SK-N-SH (cell line): ENCODE data around the gene C1QL4. TPM values are rescaled to one million over a fixed set of nuclear protein-coding genes. Genes with fewer than 3 reads are reported as not detected.

Source experiments
- CTCF ChIA-PET: fragments of 300-600, 350-600 bp; formaldehyde crosslinking; extraction: SDS; loops from one replicate; lab custom pipeline; 2021; lab: Yijun Ruan, JAX
- POLR2A ChIA-PET: fragments of 350-600 bp; sonication (Branson Sonifier 250); formaldehyde crosslinking; extraction: SDS; loops from one replicate; lab custom pipeline; 2020; ENCODE audit warnings: antibody characterized with exemption, inconsistent platforms; lab: Yijun Ruan, JAX
- DNase-seq: peaks from one replicate; pipeline ENCODE4 v3.0.0; 2012
- H2AFZ ChIP-seq: fragments of 200-600 bp; sonication (generic); 2 replicates; pipeline ENCODE4 v1.8.1; 2016; ENCODE audit warnings: antibody characterized with exemption, mild to moderate bottlenecking, low read depth
- H3F3A ChIP-seq: fragments of 200-600 bp; sonication (generic); replicated peaks from 2 replicates; pipeline ENCODE3; 2016; ENCODE audit warnings: antibody characterized with exemption, mild to moderate bottlenecking; ENCODE audit not compliant: insufficient read depth
- H3K27ac ChIP-seq, 2 experiments: fragments of 200-500 bp in 1 of 2; fragments of 200-600 bp in 1 of 2; sonication (Bioruptor generic) in 1 of 2; sonication (generic), shearing (Covaris generic) in 1 of 2; 2 replicates each; pipeline versions ENCODE4 v1.5.1 to v1.6.1; 2014 to 2016; ENCODE audit warnings: low read depth in 2 of 2, inconsistent platforms in 1 of 2, low read length in 1 of 2, mild to moderate bottlenecking in 1 of 2, mixed read lengths in 1 of 2
- H3K27me3 ChIP-seq: fragments of 200-600 bp; sonication (generic), shearing (Covaris generic); 2 replicates; pipeline ENCODE4 v1.6.1; 2016; ENCODE audit warnings: mixed run types; ENCODE audit not compliant: insufficient read depth
- H3K36me3 ChIP-seq, 2 experiments: fragments of 200-500 bp in 1 of 2; fragments of 200-600 bp in 1 of 2; sonication (Bioruptor generic) in 1 of 2; sonication (generic) in 1 of 2; replicated peaks in 1 of 2; 2 replicates each; pipeline versions ENCODE3 to v1.5.1; 2014 to 2016; ENCODE audit warnings: low read length in 1 of 2, mild to moderate bottlenecking in 1 of 2; ENCODE audit not compliant: insufficient read depth in 2 of 2, control insufficient read depth in 1 of 2
- H3K4me1 ChIP-seq, 2 experiments: fragments of 200-500 bp in 1 of 2; fragments of 200-600 bp in 1 of 2; sonication (Bioruptor generic) in 1 of 2; sonication (generic), shearing (Covaris generic) in 1 of 2; 2 replicates each; pipeline versions ENCODE4 v1.5.1 to v1.6.1; 2014 to 2016; ENCODE audit warnings: low read depth in 1 of 2, low read length in 1 of 2, mixed run types in 1 of 2; ENCODE audit not compliant: insufficient read depth in 2 of 2, control insufficient read depth in 1 of 2
- H3K4me2 ChIP-seq: fragments of 200-600 bp; sonication (generic), shearing (Covaris generic); 2 replicates; pipeline ENCODE4 v1.6.1; 2017; ENCODE audit warnings: mixed run types
- H3K4me3 ChIP-seq, 2 experiments: fragments of 200-500 bp in 1 of 2; fragments of 200-600 bp in 1 of 2; sonication (Bioruptor generic) in 1 of 2; sonication (generic), shearing (Covaris generic) in 1 of 2; 2 replicates each; pipeline versions ENCODE4 v1.5.1 to v1.8.1; 2014 to 2016; ENCODE audit warnings: low read depth in 2 of 2, inconsistent platforms in 1 of 2, low read length in 1 of 2, mild to moderate bottlenecking in 1 of 2, mixed read lengths in 1 of 2, moderate library complexity in 1 of 2
- H3K79me2 ChIP-seq: fragments of 200-600 bp; sonication (generic); 2 replicates; pipeline ENCODE4 v1.8.1; 2017; ENCODE audit warnings: mild to moderate bottlenecking; ENCODE audit not compliant: insufficient read depth
- H3K9ac ChIP-seq: fragments of 200-600 bp; sonication (generic); 2 replicates; pipeline ENCODE4 v1.6.1; 2017; ENCODE audit warnings: mixed run types
- H3K9me2 ChIP-seq: fragments of 200-600 bp; sonication (generic); 2 replicates; pipeline ENCODE4 v1.6.1; 2017; ENCODE audit warnings: mixed run types
- H3K9me3 ChIP-seq: fragments of 200-600 bp; sonication (generic); 2 replicates; pipeline ENCODE4 v1.6.1; 2017; ENCODE audit warnings: mixed run types, mild to moderate bottlenecking, moderate library complexity
- H4K20me1 ChIP-seq: fragments of 200-600 bp; sonication (generic); 2 replicates; pipeline ENCODE4 v1.6.1; 2017; ENCODE audit warnings: mild to moderate bottlenecking, mixed run types; ENCODE audit not compliant: insufficient read depth
- CHD2 ChIP-seq: fragments of 150-350 bp; IDR thresholded peaks from 2 replicates; pipeline ENCODE4 v1.6.1; 2018; ENCODE audit warnings: low read length; ENCODE audit not compliant: partially characterized antibody
- EP300 ChIP-seq, 2 experiments: IDR thresholded peaks; 2 replicates each; pipeline versions ENCODE4 v1.4.0 to v1.6.1; 2012; ENCODE audit warnings: borderline replicate concordance in 1 of 2, low read depth in 1 of 2, low read length in 1 of 2
- FOSL2 ChIP-seq: IDR thresholded peaks from 2 replicates; pipeline ENCODE4 v1.4.0; 2012; ENCODE audit warnings: low read depth, mild to moderate bottlenecking, moderate library complexity, borderline replicate concordance
- FOXM1 ChIP-seq: IDR thresholded peaks from 2 replicates; pipeline ENCODE4 v1.4.0; 2012; ENCODE audit warnings: low read depth, mild to moderate bottlenecking
- GABPA ChIP-seq: IDR thresholded peaks from 2 replicates; pipeline ENCODE4 v1.4.0; 2012; ENCODE audit warnings: low read depth, mild to moderate bottlenecking
- IRF3 ChIP-seq: fragments of 150-350 bp; IDR thresholded peaks from 2 replicates; pipeline ENCODE4 v1.6.1; 2016; ENCODE audit warnings: mild to moderate bottlenecking, low read depth, low read length
- MAX ChIP-seq: IDR thresholded peaks from 2 replicates; pipeline ENCODE4 v1.4.0; 2012; ENCODE audit warnings: low read depth
- MEF2A ChIP-seq: IDR thresholded peaks from 2 replicates; pipeline ENCODE4 v1.4.0; 2012; ENCODE audit warnings: low read depth, borderline replicate concordance
- NFIC ChIP-seq: IDR thresholded peaks from 2 replicates; pipeline ENCODE4 v1.4.0; 2012; ENCODE audit warnings: borderline replicate concordance
- POLR2AphosphoS5 ChIP-seq: IDR thresholded peaks from 2 replicates; pipeline ENCODE4 v1.6.1; 2012; ENCODE audit warnings: low read depth, low read length
- RAD21 ChIP-seq: IDR thresholded peaks from 2 replicates; pipeline ENCODE4 v1.6.1; 2012; ENCODE audit warnings: mild to moderate bottlenecking, low read length
- RFX5 ChIP-seq: IDR thresholded peaks from 2 replicates; pipeline ENCODE4 v1.6.1; 2012; ENCODE audit warnings: mild to moderate bottlenecking, improper control_type of control experiment, low read length
- RXRA ChIP-seq: IDR thresholded peaks from 2 replicates; pipeline ENCODE4 v1.4.0; 2012; ENCODE audit warnings: low read depth, mild to moderate bottlenecking, borderline replicate concordance
- SMC3 ChIP-seq: IDR thresholded peaks from 2 replicates; pipeline ENCODE4 v1.6.1; 2012; ENCODE audit warnings: low read depth, low read length, improper control_type of control experiment
- TAF1 ChIP-seq: IDR thresholded peaks from 2 replicates; pipeline ENCODE4 v1.6.1; 2012; ENCODE audit warnings: low read depth, mild to moderate bottlenecking, low read length, moderate library complexity, borderline replicate concordance
- TCF12 ChIP-seq: IDR thresholded peaks from 2 replicates; pipeline ENCODE4 v1.4.0; 2012
- YY1 ChIP-seq: IDR thresholded peaks from 2 replicates; pipeline ENCODE4 v1.4.0; 2012; ENCODE audit warnings: low read depth, mild to moderate bottlenecking
- WGBS: methylation state at CpG from one replicate; pipeline ENCODE4 v1.1.6; 2017; ENCODE audit warnings: low lambda C conversion rate; 5-methylcytosine and 5-hydroxymethylcytosine counted together
- polyA plus RNA-seq, 3 experiments: library from polyadenylated mRNA; depleted of rRNA; stranded (reverse); fragments of >200 nt; gene quantifications; 2 replicates each; pipeline ENCODE4 v1.2.3, GENCODE V29; 2012

The C1QL4 gene
- polyA plus RNA-seq, 1 of the 3 experiments (the other 2 are of a cell fraction): 14.6 TPM

GRCh38 chr12:49297695-49298060, 39.3 kb downstream of the C1QL4 start:
- ChIA-PET CTCF (interaction anchor here (14.4 to 29.6 kb wide), 2 partner anchors 39 to 53 kb away, joined by 256 to 658 read pairs; partner anchors contain the start of genes C1QL4 and DNAJC22), POLR2A (no interaction called here)

GRCh38 chr12:49296836-49297694, 39.9 kb downstream of the C1QL4 start:
- TF ChIP-seq GABPA (no peak), EP300 (IDR thresholded peaks at IDR 0.05; ENCODE audit: borderline replicate concordance in 1 of 2, low read depth in 1 of 2, low read length in 1 of 2) (no peak), MAX (no peak), POLR2AphosphoS5 (no peak), FOXM1 (no peak), TCF12 (no peak), IRF3 (no peak), YY1 (no peak), CHD2 (no peak), RFX5 (no peak), MEF2A (no peak), NFIC (no peak)
- peak; percentile 29 for DNase-seq
- H3F3A ChIP-seq: no peaks in the 10 kb centered on the region
- H3K9me3 ChIP-seq: no peaks in the 10 kb centered on the region
- no peak overlapping the region for H2AFZ ChIP-seq
- 81% methylated on average over 58 of the region's 77 CpGs for WGBS
- no peak overlapping the region for H3K4me2 ChIP-seq
- H4K20me1 ChIP-seq: no peaks in the 10 kb centered on the region
- H3K4me1 ChIP-seq: peaks cover 7 to 31% of the 10 kb centered on the region in 2 experiments; a peak in 3 of 4 replicates
- POLR2A ChIA-PET: no interaction called here
- no peak overlapping the region for H3K27ac ChIP-seq
- CTCF ChIA-PET: interaction anchor here (0.6 to 29.6 kb wide), 3 partner anchors 40 to 60 kb away, joined by 3 to 658 read pairs (median 256); partner anchors contain the start of genes C1QL4 and DNAJC22
- H3K27me3 ChIP-seq: no peaks in the 10 kb centered on the region
- H3K4me3 ChIP-seq: peak overlapping the region in 1 of 2 experiments; percentile 0; a peak in 2 of 4 replicates
- no peaks in the 10 kb centered on the region for H3K79me2 ChIP-seq
- H3K9me2 ChIP-seq: no peaks in the 10 kb centered on the region
- H3K36me3 ChIP-seq: no peaks in the 10 kb centered on the region
- no peak overlapping the region for H3K9ac ChIP-seq

More at GRCh38 chr12:49297695-49298060, 39.3 kb downstream of the C1QL4 start:
- Histone ChIP-seq H3K4me3 (no peak overlapping the region), H3K79me2 (no peaks in the 10 kb centered on the region), H3K9ac (no peak overlapping the region), H3K27me3 (no peaks in the 10 kb centered on the region), H3K4me2 (no peak overlapping the region), H3F3A (no peaks in the 10 kb centered on the region), H4K20me1 (no peaks in the 10 kb centered on the region), H3K27ac (no peak overlapping the region), H3K4me1 (peaks cover 7 to 26% of the 10 kb centered on the region in 2 experiments; a peak in 3 of 4 replicates), H3K9me3 (no peaks in the 10 kb centered on the region), H3K9me2 (no peaks in the 10 kb centered on the region), H3K36me3 (no peaks in the 10 kb centered on the region), H2AFZ (no peak overlapping the region)
- no peak for DNase-seq
- TF ChIP-seq FOSL2 (no peak), TAF1 (no peak), SMC3 (no peak), MAX (no peak), RAD21 (no peak), RXRA (no peak)
- 66% methylated on average over 8 of the region's 8 CpGs for WGBS
